ENCODE measurements around the gene HOXA9.

- no peak for TF ChIP-seq ZBTB33 (IDR thresholded peaks at IDR 0.05)
- TF ChIP-seq, protein P1, sequence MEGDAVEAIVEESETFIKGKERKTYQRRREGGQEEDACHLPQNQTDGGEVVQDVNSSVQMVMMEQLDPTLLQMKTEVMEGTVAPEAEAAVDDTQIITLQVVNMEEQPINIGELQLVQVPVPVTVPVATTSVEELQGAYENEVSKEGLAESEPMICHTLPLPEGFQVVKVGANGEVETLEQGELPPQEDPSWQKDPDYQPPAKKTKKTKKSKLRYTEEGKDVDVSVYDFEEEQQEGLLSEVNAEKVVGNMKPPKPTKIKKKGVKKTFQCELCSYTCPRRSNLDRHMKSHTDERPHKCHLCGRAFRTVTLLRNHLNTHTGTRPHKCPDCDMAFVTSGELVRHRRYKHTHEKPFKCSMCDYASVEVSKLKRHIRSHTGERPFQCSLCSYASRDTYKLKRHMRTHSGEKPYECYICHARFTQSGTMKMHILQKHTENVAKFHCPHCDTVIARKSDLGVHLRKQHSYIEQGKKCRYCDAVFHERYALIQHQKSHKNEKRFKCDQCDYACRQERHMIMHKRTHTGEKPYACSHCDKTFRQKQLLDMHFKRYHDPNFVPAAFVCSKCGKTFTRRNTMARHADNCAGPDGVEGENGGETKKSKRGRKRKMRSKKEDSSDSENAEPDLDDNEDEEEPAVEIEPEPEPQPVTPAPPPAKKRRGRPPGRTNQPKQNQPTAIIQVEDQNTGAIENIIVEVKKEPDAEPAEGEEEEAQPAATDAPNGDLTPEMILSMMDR (IDR thresholded peaks at IDR 0.05; ENCODE audit: low read depth, low read length, missing input control): peak; percentile 71
- TF ChIP-seq, protein P2, sequence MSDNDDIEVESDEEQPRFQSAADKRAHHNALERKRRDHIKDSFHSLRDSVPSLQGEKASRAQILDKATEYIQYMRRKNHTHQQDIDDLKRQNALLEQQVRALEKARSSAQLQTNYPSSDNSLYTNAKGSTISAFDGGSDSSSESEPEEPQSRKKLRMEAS (IDR thresholded peaks at IDR 0.05): no peak
- TF ChIP-seq ATF3 (IDR thresholded peaks at IDR 0.05): no peak
- TF ChIP-seq RAD21 (IDR thresholded peaks at IDR 0.05): peak; percentile 93 to 96
- TF ChIP-seq FOXA1 (IDR thresholded peaks at IDR 0.05): no peak
- no peak for TF ChIP-seq TAF1 (conservative IDR thresholded peaks at IDR 0.05)
- TF ChIP-seq SP1 (IDR thresholded peaks at IDR 0.05): no peak
Measured at GRCh38 chr7:27196287-27196767, 31.0 kb upstream of the HOXA9 start.
